HG02884 (cell line): ENCODE measurements around the gene MEN1.

Experiments used
- ATAC-seq: cut with Tn5 transposase; IDR thresholded peaks from one replicate; pipeline ENCODE4 v1.9.1; 2021; ENCODE audit warnings: mild to moderate bottlenecking, moderate library complexity; ENCODE audit not compliant: unreplicated experiment

MEN1 gene

GRCh38 chr11:64765851-64766665 lies 44.3 kb downstream of the MEN1 start:
- ATAC-seq: no peak

- no peak for ATAC-seq
These were observed 45.0 kb downstream of the MEN1 start for GRCh38 chr11:64765291-64765850.

GRCh38 chr11:64764753-64765152 lies 45.6 kb downstream of the MEN1 start:
- no peak for ATAC-seq

GRCh38 chr11:64764040-64764611 lies 46.2 kb downstream of the MEN1 start:
- no peak for ATAC-seq

- no peak for ATAC-seq
These were observed 46.8 kb downstream of the MEN1 start for GRCh38 chr11:64763526-64764039.

- no peak for ATAC-seq
These were observed 47.5 kb downstream of the MEN1 start for GRCh38 chr11:64762674-64763525.

GRCh38 chr11:64762277-64762673 lies 48.1 kb downstream of the MEN1 start:
- no peak for ATAC-seq

GRCh38 chr11:64760759-64761420 lies 49.5 kb downstream of the MEN1 start:
- no peak for ATAC-seq

GRCh38 chr11:64759722-64760719 lies 50.3 kb downstream of the MEN1 start, which contains the start of gene PYGM:
Gene PYGM, minus strand, starts transcription at chr11:64759974. Its CDS starts 76 bp downstream, at chr11:64759898.
- ATAC-seq: no peak

- no peak for ATAC-seq
These were observed 51.1 kb downstream of the MEN1 start for GRCh38 chr11:64759131-64759721.

GRCh38 chr11:64758330-64759079 lies 51.8 kb downstream of the MEN1 start:
- no peak for ATAC-seq

- ATAC-seq: no peak
These were observed 52.6 kb downstream of the MEN1 start for GRCh38 chr11:64757549-64758329.

- ATAC-seq: no peak
These were observed 54.5 kb downstream of the MEN1 start for GRCh38 chr11:64755681-64756361.

- ATAC-seq: no peak
These were observed 55.3 kb downstream of the MEN1 start for GRCh38 chr11:64754919-64755662.

GRCh38 chr11:64754124-64754918 lies 56.0 kb downstream of the MEN1 start:
- ATAC-seq: no peak
